IPS-18c (cell line): ENCODE results near the gene ALDH2.
"Not testable (repeated sequence)": the region's sequence is repeated elsewhere in the genome, so short reads cannot be mapped to it uniquely, and the experiment has no call there.

Experiments used
- H3K4me3 ChIP-seq: 2 replicates; pipeline ENCODE4 v1.7.0; 2013; ENCODE audit warnings: low read depth, mild to moderate bottlenecking, low read length, moderate library complexity; ENCODE audit not compliant: insufficient read depth
- H3K9me3 ChIP-seq: one replicate; pipeline ENCODE4 v1.6.1; 2013; ENCODE audit warnings: mild to moderate bottlenecking, low read length, moderate library complexity; ENCODE audit not compliant: control insufficient read depth, insufficient read depth

ALDH2 gene

GRCh38 chr12:111766608-111767361 is at the start of gene ALDH2:
ALDH2 (plus strand) TSS chr12:111766933; CDS start chr12:111766983, 50 bp downstream.
- Histone ChIP-seq H3K9me3 (no peaks in the 10 kb centered on the region), H3K4me3 (peak within 1 kb of the TSS; percentile 76)

DNA sequence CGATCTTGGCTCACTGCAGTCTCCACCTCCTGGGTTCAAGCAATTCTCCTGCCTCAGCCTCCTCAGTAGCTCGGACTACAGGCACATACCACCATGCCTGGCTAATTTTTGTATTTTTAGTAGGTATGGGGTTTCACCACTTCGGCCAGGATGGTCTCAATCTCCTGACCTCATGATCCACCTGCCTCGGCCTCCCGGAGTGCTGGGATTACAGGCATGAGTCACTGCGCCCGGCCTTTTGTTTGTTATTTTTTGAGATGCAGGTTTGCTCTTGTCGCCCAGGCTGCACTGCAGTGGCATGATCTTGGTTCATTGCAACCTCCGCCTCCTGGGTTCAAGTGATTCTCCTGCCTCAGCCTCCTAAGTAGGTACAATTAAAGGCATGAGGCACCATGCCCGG is 47.4 kb upstream of the ALDH2 start:
- not testable (repeated sequence) for H3K9me3 ChIP-seq, H3K4me3 ChIP-seq

- H3K4me3 ChIP-seq, result no peak overlapping the region
- peaks cover 3% of the 10 kb centered on the region for H3K9me3 ChIP-seq
Measured at GRCh38 chr12:111720457-111720856, 46.3 kb upstream of the ALDH2 start.

GRCh38 chr12:111723646-111724360 is 42.9 kb upstream of the ALDH2 start:
- H3K9me3 ChIP-seq, H3K4me3 ChIP-seq: not testable (repeated sequence)

DNA sequence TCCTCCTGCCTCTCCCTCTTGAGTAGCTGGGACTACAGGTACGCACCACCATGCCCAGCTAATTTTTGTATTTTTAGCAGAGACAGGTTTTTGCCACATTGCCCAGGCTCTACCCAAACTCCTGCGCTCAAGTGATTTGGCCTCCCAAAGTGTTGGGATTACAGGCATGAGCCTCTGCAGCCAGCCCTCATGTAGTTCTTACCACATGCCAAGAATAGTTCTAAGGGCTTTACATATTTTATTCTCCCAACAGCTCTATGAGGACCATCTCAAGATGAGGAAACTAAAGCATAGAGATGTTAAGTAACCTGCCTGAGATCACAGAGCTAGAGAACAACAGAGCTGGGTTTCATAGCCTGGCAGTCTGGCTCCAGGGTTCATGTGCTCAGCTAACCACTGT is 37.9 kb upstream of the ALDH2 start:
- Histone ChIP-seq H3K9me3 (peaks cover 3% of the 10 kb centered on the region), H3K4me3 (no peak overlapping the region)

- no peak overlapping the region for H3K4me3 ChIP-seq
- no peaks in the 10 kb centered on the region for H3K9me3 ChIP-seq
Measured at GRCh38 chr12:111730420-111730819, 36.3 kb upstream of the ALDH2 start.

DNA sequence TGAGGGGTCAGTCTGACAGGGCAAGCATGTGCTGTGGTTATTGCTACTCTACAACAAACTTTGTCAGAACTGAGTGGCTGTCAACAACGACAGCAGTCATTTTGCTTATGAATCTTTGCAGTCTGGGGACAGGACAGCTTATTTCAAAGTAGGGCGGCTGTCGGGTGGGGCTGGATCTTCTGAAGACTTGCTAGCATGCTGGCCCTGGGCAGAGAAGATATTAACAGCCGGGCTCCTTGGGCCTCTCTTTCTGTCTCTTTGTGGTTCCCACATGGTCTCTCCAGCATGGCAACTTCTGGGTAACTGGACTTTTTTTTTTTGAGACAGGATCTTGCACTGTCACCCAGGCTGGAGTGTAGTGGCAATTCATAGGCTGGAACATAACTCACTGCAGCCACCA is 33.9 kb upstream of the ALDH2 start:
- H3K4me3 ChIP-seq, result no peak overlapping the region
- H3K9me3 ChIP-seq, result no peaks in the 10 kb centered on the region

- Histone ChIP-seq H3K9me3 (no peaks in the 10 kb centered on the region), H3K4me3 (no peak overlapping the region)
Measured at GRCh38 chr12:111733340-111733915, 33.3 kb upstream of the ALDH2 start.

DNA sequence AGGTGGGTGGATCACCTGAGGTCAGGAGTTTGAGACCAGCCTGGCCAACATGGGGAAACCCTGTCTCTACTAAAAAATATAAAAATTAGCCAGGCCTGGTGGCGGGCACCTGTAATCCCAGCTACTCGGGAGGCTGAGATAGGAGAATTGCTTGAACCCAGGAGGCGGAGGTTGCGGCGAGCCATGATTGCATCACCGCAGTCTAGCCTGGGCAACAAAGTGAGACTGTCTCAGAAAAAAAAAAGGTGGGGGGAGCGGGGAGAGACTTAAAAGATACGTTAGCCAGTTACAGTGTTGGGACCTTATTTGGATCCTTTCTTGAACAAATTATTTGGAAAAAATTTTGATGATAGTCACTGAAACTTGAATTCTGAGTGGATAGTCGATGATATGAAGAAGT is 27.2 kb upstream of the ALDH2 start:
- not testable (repeated sequence) for H3K9me3 ChIP-seq, H3K4me3 ChIP-seq

DNA sequence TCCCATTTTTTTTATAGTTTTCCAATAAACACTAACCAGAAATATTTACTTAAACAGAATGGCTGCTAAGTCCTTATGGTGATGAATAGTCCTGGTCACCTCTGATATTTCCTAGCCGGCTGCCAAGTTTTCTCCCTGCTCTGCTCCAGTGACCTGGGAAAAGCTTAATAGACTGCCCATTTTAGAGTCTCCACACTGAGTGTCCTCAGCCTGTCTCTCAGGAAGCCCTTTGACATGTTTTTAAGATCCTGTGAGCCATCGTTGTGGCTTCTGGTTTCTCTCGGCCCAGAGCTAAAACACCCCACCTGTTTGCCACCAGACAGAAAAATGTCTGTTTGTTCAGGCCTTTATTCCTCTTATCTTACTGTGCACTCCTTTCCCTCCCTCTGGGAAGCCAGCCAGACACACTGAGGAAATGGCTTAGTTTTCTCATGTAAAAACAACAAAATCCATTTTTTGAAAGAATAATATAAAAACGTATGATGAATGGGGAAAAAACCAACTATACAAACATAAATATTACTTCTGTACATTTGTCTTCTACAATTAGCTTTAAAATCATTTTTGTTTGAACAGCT is 25.4 kb upstream of the ALDH2 start:
- H3K9me3 ChIP-seq, result no peaks in the 10 kb centered on the region

DNA sequence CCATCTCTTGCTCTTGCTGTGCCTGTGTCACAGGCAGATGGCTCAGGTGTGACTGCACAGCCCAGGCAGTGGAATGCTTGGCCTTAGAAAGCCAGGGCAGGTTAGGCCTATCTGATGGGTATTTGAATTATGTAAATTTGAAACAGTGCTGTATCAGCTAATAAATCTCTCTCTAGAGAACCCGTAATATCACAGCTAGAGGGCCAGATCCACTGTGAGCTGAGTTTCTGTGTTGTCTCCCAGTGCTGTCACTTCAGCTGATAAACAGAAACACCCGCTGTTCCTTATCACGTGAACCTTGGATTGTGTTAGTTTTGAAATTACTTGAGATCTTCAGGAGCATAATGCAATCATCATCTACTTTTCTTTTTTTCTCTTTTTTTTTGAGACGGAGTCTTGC is 21.5 kb upstream of the ALDH2 start:
- no peaks in the 10 kb centered on the region for H3K9me3 ChIP-seq
- no peak overlapping the region for H3K4me3 ChIP-seq

More for the DNA sequence above, 25.4 kb upstream of the ALDH2 start:
- no peak overlapping the region for H3K4me3 ChIP-seq

DNA sequence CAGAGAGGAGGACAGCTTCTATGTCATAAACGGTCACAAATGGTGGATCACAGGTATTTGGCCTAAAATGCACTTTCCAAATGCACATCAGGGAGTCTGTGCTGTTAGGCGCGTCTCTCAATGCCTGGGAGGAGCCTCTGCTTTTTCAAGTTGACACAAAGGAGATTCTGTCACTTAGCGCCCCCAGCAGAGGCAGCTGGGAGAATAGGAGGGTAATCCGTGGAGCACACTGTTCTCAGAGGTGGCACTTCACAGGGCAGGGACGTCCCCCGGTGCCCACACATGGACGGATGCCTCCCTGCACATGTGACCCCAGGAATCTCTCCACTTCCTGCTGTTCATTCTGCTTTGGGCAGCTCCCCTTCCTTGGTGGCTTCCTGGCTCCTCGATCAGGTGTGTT is 19.4 kb upstream of the ALDH2 start:
- no peak overlapping the region for H3K4me3 ChIP-seq
- H3K9me3 ChIP-seq, result no peaks in the 10 kb centered on the region

- H3K9me3 ChIP-seq, result no peaks in the 10 kb centered on the region
- H3K4me3 ChIP-seq, result no peak overlapping the region
Measured at GRCh38 chr12:111748151-111748672, 18.5 kb upstream of the ALDH2 start.

GRCh38 chr12:111748867-111749266 is 17.9 kb upstream of the ALDH2 start:
- Histone ChIP-seq H3K4me3 (no peak overlapping the region), H3K9me3 (no peaks in the 10 kb centered on the region)

DNA sequence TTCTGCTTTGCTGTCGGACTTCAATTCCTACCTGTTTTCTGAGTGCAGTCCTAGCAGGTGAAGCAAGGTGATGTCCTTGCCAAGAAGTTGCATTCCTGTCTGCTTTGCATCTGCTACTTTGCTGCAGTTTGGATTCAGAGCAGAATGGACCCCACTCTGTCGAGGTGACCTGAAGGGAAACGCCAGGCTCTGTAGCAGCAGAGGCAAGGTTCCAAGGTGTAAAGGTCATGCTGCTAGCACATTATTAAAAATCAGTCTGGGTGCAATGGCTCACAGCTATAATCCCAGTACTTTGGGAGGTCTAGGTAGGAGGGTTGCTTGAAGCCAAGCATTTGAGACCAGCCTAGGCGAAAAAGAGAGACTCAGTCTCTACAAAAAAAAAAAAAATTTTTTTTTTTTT is 17.3 kb upstream of the ALDH2 start:
- no peaks in the 10 kb centered on the region for H3K9me3 ChIP-seq
- H3K4me3 ChIP-seq, result no peak overlapping the region

- Histone ChIP-seq H3K4me3 (no peak overlapping the region), H3K9me3 (no peaks in the 10 kb centered on the region)
Measured at GRCh38 chr12:111753144-111753881, 13.4 kb upstream of the ALDH2 start.

GRCh38 chr12:111754671-111755070 is 12.1 kb upstream of the ALDH2 start:
- Histone ChIP-seq H3K4me3 (no peak overlapping the region), H3K9me3 (no peaks in the 10 kb centered on the region)
